HG02870 (cell line): Measurements from ENCODE around the gene SPTY2D1.
A peak's percentile ranks its signal among the peaks of the same experiment; 100 is the strongest.
"Not testable (repeated sequence)": the region's sequence is repeated elsewhere in the genome, so short reads cannot be mapped to it uniquely, and the experiment has no call there.

ENCODE experiments used
- ATAC-seq: cut with Tn5 transposase; IDR thresholded peaks from one replicate; pipeline ENCODE4 v1.9.1; 2021; ENCODE audit warnings: mild to moderate bottlenecking, moderate library complexity; ENCODE audit not compliant: unreplicated experiment

The SPTY2D1 gene

GRCh38 chr11:18623707-18624106 is 10.4 kb downstream of the SPTY2D1 start:
- ATAC-seq = no peak

- ATAC-seq = no peak
These were observed 15.7 kb downstream of the SPTY2D1 start for GRCh38 chr11:18618342-18619025.

DNA sequence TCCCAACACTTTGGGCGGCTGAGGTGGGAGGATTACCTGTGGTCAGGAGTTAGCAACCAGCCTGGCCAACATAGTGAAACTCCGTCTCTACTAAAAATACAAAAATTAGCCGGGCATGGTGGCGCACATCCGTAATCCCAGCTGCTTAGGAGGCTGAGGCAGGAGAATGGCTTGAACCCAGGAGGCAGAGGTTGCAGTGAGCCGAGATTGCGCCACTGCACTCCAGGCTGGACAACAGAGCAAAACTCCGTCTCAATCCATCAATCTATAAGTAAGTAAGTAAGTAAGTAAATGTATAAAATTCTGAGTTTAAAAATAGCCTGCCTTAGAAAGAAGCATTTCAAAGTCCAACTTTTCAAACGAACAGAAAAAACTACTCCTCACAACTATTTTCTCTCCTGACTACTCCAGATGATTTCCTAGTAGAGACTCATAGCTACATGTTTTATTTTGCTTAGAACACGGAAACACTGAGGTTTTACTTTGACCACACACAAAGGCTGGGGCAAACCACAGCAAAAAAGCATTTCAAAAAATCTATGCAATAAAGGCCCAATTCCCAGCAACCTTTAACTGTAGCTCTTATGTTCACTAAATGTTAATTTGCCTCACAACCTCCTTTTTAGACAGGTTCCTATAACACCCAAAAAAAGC is 16.3 kb downstream of the SPTY2D1 start:
- ATAC-seq = peak; percentile 43

DNA sequence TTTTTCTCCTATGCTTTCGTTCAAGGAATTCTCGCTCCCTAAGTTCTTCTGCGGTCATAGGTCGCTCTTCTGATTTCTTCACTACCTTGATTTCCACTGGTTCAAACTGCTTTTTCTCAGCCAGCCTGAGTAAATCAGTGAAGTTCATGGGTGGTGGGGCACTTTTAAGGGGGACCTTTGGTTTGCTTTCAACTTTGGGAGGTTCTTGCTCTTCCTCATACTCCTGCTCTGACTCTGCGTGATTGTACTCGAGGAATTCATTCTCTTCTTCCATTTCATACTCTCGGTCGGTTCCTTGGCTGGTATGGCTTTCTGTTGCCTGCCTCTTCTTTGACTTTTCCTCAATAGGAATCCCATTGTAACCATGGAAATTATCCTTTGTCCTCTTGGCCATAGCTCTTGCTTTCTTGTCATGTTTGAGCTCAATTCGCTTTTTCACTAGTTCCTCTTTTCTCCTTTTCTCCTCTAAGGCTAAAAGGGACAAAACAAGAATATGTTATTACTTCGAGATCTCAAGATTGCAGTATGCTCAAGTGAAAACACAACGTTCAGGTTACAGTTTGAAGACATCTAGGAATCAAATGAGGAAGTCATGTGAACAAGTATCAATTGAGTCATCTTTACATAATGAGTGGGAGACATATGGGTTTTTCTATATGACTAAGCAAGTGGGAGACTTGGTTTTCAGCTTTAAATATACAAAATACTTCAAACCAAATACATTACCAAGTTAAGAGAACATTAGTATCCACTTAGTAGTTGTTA is 18.3 kb downstream of the SPTY2D1 start:
- peak; percentile 91 for ATAC-seq

DNA sequence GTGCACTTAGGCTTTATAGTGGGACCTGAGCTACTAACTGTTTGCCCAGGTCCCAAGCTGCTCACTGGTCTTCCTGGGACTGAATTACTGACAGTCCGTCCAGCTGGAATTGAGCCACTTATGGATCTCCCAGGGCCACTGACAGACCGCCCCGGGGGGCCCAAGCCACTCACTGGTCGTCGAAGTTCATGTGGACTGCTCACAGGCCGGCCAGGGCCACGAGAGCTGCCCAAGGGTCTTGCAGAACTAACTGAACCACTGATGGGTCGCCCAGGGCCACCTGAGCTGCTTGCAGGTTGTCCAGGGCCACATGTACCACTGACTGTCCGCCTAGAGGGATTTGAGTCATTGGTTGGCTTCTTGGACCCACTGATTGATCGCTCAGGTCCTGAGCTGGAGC is 19.5 kb downstream of the SPTY2D1 start:
- no peak for ATAC-seq

DNA sequence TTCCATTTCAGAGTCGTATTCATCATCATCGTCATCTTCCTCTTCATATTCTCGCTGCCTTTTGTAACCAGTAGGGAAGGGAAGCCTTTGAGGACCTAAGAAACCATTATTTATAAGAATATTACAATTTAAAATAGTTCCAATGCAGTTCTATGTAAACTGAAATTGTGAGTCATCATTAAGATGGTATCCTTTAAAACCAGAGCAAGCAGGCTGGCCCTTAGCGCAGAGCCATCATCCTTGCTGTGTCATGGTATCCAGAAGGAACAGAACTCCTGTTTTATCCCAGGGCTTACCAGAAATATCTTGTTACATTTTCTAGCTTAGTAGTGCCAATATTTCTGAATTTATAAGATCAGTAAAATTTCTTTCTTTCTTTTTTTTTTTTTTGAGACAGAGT is 21.7 kb downstream of the SPTY2D1 start:
- ATAC-seq = no peak

DNA sequence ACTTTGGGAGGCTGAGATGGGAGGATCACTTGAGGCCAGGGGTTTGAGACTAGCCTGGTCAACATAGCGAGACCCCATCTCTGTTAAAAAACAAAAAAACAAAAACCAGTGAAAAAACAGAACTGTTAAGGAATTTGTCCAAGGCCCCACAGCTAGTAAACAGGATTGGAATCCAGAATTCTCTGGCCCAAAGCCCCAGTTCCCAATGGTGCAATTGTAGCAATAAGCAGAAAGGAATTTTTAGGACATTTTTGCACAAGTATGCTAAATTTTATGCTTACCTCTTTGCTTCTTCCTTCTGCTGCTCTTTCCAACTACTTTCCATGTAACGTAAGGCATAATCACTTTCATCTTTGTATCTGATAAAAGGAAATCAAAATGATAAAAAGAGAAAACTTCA is 22.9 kb downstream of the SPTY2D1 start:
- ATAC-seq = no peak

DNA sequence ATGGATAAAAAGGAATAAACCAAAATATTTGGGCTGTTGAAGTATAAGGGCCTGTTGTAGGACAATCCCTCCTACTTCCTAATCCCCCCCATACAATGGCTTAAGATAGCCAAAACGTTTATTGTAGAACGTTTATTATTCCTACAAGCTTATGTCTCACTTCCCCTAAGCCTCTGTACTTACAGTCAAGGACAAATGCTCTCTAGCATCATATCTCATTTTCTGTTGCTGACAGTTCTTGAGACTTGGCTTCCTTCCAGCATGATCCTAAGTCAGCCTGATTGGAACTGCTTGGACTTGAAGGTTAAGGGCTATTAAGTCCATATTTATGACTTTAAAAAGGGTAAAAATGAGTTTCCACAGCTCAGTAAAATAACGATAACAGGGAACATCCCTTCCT is 25.8 kb downstream of the SPTY2D1 start:
- ATAC-seq = no peak

DNA sequence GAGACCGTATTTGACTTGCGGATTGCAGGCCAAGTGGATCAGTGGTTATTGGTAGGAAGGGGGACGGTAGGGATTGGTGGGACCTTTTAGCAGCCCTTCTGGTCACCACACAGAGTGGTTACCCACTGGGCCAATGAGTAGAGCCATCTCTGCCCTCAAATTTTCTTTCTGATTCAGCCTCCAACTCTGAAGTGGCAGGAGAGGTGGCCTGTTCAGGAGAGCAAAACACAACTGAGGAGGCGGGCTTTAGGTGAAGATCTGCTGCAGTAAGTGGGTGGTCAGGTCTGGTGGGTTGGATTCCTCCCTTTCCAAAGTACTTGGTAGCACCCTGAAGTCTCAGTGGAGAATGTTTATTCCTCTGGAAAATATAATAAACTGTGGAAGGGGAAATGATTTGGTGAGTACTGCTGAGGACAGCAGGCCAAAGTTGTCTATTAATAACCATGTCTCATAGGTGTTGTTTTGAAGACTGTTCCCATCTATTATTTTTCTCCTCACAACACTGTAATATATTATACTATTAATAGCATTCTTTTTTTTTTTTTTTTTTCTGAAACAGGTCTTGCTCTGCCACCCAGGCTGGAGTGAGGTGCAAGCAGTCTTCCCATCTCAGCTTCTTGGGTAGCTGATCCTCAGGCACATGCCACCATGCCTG is 33.1 kb downstream of the SPTY2D1 start:
- ATAC-seq = no peak

DNA sequence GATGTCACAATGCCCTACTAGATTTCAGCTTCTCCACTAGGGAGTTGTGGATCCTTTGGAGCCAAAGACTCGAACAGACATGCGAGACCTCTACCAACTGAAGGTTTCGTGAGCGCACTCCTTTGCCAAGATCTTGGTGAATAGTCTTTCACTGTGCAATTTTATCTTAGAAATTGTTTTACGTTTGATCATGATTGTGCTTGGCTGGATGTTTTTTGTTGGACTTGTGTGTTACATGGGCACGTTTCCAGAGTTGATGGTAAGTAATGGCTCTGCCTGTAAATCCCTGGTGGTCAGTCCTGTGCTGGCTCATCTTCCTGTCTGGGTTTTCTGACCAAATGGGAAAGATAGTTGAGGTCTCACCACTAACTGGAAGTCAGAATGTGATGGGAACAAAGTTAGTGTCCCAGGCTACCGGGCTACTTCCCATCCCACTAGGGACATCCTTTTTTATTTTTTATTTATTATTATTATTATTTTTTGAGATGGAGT is 34.4 kb downstream of the SPTY2D1 start, which contains the start of gene MISFA:
MISFA (plus strand) TSS at position 51 of the 492 bp plus-strand sequence; CDS start at position 191, 140 bp downstream.
- ATAC-seq = no peak

DNA sequence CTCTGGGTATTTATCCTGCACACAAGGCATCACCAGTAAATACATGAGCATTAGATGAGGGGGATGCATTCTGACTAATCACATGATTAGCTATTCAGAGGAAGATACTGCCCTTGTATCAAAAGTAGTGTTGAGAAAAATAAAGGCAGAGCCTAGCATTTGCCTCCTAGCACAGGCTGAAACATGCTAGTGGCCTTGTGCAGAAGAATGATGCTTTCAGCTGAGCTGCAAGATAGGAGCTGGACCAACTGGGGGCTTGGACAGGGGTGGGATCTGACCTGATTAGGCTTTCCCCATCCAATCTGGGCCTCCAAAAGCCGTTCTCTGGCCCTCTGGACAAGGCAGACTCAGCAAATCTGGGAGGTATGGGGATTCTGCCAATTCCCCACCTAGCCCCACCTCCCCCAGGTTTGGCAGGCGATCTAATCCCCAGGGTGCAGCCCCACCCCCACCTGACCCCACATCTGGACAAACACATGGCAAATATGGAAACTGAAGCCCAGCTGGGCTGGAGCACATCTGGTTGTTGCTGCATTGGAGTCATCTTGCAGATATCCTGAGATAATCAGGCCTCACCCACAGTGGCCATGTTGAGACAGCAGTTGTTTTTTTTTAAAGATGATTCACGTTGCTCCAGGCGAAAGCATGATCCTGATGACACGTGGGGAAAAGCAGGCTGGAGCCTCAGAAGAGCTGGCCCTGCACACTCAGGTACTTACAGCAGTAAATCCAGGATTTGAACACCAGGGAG is 39.0 kb downstream of the SPTY2D1 start:
- no peak for ATAC-seq

DNA sequence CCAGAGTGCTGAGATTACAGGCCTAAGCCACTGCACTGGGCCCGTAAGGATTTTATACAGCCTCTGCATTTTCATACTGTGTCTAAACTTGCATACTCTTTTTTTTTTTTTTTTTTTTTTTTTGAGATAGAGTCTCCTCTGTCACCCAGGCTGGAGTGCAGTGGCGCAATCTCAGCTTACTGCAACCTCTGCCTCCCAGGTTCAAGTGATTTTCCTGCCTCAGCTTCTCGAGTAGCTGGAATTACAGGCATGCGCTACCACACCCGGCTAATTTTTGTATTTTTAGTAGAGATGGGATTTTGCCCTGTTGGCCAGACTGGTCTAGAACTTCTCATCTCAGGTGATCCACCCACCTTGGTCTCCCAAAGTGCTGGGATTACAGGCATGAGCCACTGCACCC is 40.1 kb downstream of the SPTY2D1 start:
- not testable (repeated sequence) for ATAC-seq

GRCh38 chr11:18590571-18590970 is 43.6 kb downstream of the SPTY2D1 start:
- ATAC-seq = peak; percentile 31

DNA sequence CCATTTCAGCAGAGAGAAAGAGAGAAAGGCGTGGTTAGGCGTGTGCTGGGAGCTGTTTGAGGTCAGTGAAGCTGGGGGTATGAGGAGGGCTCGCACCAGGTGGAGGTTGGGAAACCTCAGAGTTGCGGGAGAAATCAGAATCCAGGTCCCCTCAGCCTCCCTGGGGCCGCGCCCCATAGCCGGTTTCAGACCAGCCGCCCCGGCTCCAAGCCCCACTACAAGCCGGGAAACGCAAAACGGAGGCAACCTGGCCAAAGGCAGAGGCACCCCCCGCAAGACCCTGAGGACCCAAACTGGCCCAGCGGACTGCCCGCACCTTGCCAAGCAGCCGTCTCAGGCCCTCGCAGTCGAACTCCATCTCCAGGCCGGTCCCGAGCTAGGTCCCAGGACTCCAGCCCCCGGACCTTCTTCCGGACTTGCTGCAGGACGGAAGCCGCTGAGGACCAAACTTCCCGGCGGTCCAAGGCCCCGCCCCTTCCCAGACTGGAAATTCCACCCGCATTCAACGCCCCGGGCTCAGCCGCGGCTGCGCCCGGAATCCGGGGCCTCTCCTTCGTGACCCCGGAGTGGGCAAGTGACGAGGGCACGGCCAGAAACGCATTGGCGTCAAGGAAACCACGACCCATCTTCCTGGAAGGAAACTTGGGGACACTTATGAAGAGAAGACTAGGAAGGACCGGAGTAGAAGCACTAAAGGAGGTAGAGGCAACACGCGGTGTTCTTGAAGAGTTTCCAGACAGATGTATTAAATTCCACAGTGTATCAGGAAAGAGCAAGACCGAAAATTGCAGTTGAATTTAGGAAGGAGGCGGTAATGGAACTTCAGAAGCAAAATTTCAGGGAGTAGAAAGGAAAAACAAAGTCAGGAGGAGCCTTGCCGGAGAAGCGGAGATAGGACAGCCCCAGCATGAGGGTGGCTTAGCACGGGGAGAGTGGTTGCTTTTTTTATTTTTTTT is 45.6 kb downstream of the SPTY2D1 start, which contains the start of gene UEVLD:
UEVLD (minus strand) TSS at position 438 of the 956 bp plus-strand sequence; CDS start at position 358, 80 bp downstream.
- peak; percentile 50 for ATAC-seq

DNA sequence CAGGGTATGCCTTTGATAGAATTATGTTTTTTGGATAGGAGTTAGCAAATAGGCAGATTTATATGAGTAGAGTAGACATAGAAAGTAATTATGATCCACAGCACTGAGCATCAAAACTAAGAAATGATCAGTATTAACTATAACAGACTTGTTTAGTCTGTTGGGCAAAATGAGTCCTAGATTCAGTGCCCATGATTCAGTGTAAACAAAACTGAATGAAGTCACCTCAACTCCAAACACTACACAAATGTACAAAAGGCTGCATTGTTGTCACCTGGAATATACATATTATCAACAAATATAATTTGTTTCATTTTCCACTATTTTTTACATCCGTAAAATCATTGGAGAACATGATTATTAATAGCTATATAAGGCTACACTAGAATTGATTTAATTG is 52.3 kb downstream of the SPTY2D1 start:
- ATAC-seq = no peak

- no peak for ATAC-seq
These were observed 53.9 kb downstream of the SPTY2D1 start for GRCh38 chr11:18580113-18580766.

GRCh38 chr11:18578975-18579598 is 55.1 kb downstream of the SPTY2D1 start:
- peak; percentile 72 for ATAC-seq

GRCh38 chr11:18575361-18575760 is 58.8 kb downstream of the SPTY2D1 start:
- no peak for ATAC-seq
